Fibroblast of villous mesenchyme (primary cell): ENCODE data around the gene GID4. TPM values are rescaled to one million over a fixed set of nuclear protein-coding genes. Genes with fewer than 3 reads are reported as not detected.
A peak's percentile ranks its signal among the peaks of the same experiment; 100 is the strongest.
"Not testable (repeated sequence)": the region's sequence is repeated elsewhere in the genome, so short reads cannot be mapped to it uniquely, and the experiment has no call there.

Source experiments
- DNase-seq: peaks from one replicate; pipeline ENCODE4 v3.0.0-alpha.2; 2010; ENCODE audit warnings: low read depth
- H3K4me3 ChIP-seq: 2 replicates; pipeline ENCODE4 v1.5.1; 2011; ENCODE audit warnings: low read depth, mild to moderate bottlenecking, low read length
- total RNA-seq: library from RNA; depleted of rRNA; stranded (reverse); fragments of >200 nt; gene quantifications from 2 replicates; pipeline ENCODE4 v1.2.3, GENCODE V29; 2012
- TF ChIP-seq, protein P1 (sequence below): IDR thresholded peaks from 2 replicates; pipeline ENCODE4 v1.5.1; 2012; ENCODE audit warnings: low read depth, mild to moderate bottlenecking, low read length; ENCODE audit not compliant: insufficient read depth

GID4 gene
- total RNA-seq, result 6.8 and 7.8 TPM in 2 replicates

- peak; percentile 99 for DNase-seq
- TF ChIP-seq, protein P1, sequence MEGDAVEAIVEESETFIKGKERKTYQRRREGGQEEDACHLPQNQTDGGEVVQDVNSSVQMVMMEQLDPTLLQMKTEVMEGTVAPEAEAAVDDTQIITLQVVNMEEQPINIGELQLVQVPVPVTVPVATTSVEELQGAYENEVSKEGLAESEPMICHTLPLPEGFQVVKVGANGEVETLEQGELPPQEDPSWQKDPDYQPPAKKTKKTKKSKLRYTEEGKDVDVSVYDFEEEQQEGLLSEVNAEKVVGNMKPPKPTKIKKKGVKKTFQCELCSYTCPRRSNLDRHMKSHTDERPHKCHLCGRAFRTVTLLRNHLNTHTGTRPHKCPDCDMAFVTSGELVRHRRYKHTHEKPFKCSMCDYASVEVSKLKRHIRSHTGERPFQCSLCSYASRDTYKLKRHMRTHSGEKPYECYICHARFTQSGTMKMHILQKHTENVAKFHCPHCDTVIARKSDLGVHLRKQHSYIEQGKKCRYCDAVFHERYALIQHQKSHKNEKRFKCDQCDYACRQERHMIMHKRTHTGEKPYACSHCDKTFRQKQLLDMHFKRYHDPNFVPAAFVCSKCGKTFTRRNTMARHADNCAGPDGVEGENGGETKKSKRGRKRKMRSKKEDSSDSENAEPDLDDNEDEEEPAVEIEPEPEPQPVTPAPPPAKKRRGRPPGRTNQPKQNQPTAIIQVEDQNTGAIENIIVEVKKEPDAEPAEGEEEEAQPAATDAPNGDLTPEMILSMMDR, result peak; percentile 8
- peak within 1 kb of the TSS; percentile 95 for H3K4me3 ChIP-seq
Observed at GRCh38 chr17:18038861-18039534, at the start of gene GID4, which contains the start of gene ATPAF2. TSS of gene GID4 (plus strand) at chr17:18039408. CDS start at chr17:18039465, 57 bp downstream. TSS of gene ATPAF2 (minus strand) at chr17:18039168. CDS start at chr17:18039013, 155 bp downstream.

GRCh38 chr17:17989618-17990017, 49.6 kb upstream of the GID4 start:
- no peak for DNase-seq
- no peak overlapping the region for H3K4me3 ChIP-seq
- TF ChIP-seq, protein P1, result no peak

DNA sequence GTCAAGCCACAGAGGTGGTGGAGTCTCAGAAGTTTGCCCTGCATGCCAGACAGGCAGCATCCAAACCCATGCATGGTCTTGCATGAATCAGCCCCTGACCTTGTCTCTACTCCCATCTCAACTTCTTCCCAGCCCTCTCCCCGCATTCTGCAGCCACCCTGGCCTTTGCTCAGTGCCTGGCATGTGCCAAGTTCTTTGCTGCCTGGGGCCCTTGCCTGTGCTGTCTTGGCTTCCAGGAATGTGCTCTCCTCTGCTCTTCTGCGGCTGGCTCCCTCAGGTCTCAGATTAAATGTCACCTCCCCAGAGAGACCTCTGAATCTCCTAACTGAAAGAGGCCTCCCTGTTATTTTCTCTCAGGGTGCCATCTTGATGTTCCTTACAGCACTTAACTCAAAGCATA, 48.9 kb upstream of the GID4 start:
- TF ChIP-seq, protein P1, result no peak
- no peak overlapping the region for H3K4me3 ChIP-seq
- no peak for DNase-seq

- no peak overlapping the region for H3K4me3 ChIP-seq
- TF ChIP-seq, protein P1, result no peak
- DNase-seq, result no peak
Observed at GRCh38 chr17:17993366-17993765, 45.8 kb upstream of the GID4 start.

- H3K4me3 ChIP-seq, result no peak overlapping the region
- TF ChIP-seq, protein P1, result no peak
- no peak for DNase-seq
Observed at GRCh38 chr17:17993852-17994251, 45.4 kb upstream of the GID4 start.

- peak; percentile 28 for DNase-seq
- TF ChIP-seq, protein P1, result peak; percentile 32
- no peak overlapping the region for H3K4me3 ChIP-seq
Observed at GRCh38 chr17:17994271-17995069, 44.7 kb upstream of the GID4 start.

- not testable (repeated sequence) for H3K4me3 ChIP-seq, DNase-seq
Observed at GRCh38 chr17:17995887-17996286, 43.3 kb upstream of the GID4 start.
